Activated effector memory CD4-positive, alpha-beta T cell treated with anti-CD3 and anti-CD28 coated beads, Interleukin-2, amount 50 U/mL, for 16 hours (primary cell): ENCODE measurements around the gene GJD3.

ENCODE experiments used
- DNase-seq: peaks from one replicate; pipeline ENCODE4 v3.0.0-alpha.2; 2020

Gene GJD3

DNA sequence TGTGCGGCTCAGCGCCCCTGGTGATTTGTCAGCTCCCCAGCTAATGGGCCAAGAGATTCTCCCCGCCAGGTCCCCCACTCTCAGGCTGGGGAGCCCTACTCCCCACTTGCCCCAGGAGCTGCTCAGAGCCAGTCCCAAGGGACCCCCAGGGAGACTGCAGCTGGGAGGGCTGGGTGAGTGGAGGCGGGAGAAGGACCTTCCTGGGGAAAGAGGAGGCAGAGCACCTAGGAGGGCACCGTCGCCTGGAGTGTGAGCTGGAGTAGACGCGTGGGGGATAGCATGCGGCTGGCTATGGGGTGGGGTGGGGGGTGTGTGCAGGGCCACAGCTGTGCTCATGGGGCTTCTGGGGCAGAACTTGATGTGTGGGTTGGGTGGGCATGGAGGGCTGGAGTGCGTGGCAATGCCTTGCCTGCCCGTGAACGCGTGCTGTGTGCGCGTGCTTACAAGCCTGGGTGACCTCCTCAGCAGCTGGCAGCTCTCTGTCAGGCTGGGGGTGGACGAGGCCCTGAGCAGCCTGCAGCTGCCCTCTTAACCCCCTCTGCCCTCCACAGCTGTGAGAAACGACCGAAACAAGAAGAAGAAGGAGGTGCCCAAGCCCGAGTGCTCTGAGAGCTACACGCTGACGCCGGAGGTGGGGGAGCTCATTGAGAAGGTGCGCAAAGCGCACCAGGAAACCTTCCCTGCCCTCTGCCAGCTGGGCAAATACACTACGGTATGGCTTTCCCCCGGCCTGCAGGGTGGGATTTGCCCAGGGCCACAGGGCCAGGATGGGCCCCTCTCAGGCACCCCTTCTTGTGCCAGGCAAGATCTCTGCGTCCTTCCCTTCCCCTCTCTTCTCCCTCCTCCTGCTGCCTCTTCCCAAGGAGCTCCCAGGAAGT lies 12.9 kb downstream of the GJD3 start:
- no peak for DNase-seq

DNA sequence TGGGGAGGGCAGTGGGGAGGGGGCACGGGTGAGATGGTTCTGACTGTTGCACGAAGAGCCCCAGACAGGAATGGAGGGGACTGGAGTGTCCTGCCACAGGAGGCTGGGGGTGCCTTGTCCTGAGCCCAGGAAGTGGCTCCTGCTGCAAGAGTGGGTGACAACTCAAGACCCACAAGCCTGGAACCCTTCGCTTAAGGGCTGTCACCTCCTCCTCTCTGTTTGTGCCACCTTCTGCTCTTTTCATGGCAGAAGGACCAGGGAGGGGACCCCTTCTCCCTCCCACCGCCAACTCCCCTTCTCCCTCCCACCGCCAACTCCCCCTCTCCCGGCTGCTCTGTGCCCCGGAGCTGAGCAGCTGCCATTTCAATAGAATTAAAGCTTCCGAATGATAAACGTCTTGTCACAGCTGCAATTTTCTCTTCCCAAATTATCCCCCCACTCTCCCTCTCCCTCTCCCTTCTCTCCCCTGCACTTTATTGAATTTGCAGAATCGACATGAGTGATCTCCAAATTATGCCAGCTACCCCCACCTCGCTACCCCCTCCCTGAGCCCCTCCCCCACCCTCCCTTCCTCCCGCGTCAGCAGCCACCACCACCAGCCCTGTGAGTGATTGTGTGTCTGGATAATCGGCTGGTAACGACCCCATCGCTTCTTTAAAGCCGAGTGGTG lies 13.7 kb downstream of the GJD3 start:
- no peak for DNase-seq

DNA sequence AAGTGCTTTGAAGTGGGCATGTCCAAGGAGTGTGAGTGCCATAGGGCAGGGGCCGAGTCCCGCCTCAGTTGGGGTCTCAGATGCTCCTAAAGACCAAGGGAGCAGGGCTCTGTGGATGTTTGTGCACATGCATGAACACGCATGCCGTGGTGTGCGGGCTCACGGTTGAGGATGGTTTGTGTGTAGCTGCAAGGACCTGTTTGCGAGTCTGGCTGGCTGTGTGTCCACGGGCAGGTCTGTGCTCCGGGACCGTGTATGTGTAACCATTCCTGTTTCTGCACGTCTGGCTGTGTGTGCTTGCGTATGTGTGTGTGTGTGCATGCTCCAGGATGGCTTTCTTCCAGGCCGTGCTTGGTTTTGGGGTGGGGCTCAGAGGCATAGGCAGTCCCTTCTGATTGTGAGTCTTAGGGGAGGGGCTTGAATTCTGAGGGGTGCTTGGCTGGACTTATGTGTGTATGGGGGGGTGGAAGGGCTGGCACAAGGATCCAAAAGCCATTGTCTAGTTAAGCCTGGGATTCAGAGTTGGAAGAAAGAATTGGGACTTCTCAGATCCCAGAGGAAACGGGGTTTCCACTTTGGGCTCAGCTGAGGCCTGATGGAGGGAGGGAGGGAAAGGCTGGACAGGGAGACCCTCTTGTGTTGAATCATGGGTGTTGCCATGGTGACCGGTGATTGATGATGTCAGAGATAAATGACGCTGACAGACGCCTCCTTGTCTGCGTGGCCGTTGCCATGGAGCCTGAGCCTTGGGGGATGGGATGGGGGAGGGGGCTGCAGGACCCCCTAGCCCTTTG lies 14.4 kb downstream of the GJD3 start:
- no peak for DNase-seq

DNA sequence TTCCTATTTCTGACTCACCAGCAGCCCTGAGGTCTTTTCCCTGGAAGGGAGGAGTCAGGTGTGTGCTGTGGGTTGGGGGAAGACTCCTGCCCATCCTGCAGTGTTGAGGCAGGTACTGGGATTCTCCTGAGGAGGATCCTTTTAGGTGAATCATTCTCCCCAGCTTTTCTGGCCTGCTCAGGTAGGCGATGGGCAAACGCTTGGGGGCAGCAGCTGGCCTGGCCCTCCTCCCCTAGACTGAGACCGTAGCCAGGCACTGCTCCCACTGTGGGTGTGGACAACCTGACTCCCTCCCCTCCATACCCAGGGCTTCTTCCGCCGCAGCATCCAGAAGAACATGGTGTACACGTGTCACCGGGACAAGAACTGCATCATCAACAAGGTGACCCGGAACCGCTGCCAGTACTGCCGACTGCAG lies 15.1 kb downstream of the GJD3 start:
- DNase-seq = no peak

GRCh38 chr17:40348562-40349476 lies 15.7 kb downstream of the GJD3 start:
- DNase-seq = no peak

GRCh38 chr17:40348136-40348504 lies 16.4 kb downstream of the GJD3 start:
- DNase-seq = no peak

- DNase-seq = no peak
Observed at GRCh38 chr17:40347319-40348135, 17.0 kb downstream of the GJD3 start.

GRCh38 chr17:40346765-40347158 lies 17.8 kb downstream of the GJD3 start:
- no peak for DNase-seq

- DNase-seq = no peak
Observed at GRCh38 chr17:40345994-40346764, 18.4 kb downstream of the GJD3 start.

DNA sequence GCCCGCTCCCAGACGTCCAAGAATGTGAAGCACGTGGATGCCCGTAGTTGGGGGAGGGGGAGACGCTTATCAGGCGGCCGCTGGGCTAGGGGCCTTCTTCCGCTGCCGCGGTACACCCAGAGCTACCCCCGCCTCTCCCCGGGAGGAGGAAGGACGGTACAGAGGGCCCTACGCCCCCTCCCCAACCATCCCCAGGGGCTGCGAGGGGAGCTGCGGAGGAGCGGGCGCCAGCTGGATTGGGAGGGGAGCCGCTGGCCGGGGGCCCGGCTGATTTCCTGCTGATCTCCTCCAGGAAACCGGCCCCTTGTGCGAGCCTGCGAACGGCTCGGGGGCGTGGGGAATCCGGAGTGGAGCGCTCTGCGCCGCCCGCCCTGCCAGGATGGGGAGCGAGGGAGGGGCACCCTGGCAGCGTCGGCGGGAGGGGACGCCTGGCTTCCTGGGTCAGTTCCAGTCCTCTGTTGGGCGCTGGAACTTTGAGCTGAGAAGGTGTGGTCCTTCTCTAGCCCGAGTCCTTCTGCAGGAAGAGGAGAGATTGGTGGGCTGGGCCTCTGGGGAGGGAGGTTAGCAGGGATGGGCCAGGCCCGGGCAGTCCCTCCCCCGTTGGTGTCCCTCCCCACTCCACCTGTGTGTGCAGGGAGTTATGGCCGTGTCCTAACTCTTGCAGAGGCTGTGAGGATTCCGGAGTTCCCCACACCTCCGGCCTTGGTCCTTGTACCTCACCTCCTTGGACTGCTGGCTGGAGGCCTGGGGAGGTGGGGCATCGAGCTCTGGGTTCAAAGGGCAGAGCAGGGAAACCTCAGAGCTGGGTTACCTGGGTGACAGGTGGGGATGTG lies 19.2 kb downstream of the GJD3 start:
- peak; percentile 78 for DNase-seq

GRCh38 chr17:40344421-40345160 lies 19.9 kb downstream of the GJD3 start:
- no peak for DNase-seq

- DNase-seq = no peak
Observed at GRCh38 chr17:40343219-40344119, 21.1 kb downstream of the GJD3 start.

- DNase-seq = no peak
Observed at GRCh38 chr17:40342504-40343218, 21.9 kb downstream of the GJD3 start.

DNA sequence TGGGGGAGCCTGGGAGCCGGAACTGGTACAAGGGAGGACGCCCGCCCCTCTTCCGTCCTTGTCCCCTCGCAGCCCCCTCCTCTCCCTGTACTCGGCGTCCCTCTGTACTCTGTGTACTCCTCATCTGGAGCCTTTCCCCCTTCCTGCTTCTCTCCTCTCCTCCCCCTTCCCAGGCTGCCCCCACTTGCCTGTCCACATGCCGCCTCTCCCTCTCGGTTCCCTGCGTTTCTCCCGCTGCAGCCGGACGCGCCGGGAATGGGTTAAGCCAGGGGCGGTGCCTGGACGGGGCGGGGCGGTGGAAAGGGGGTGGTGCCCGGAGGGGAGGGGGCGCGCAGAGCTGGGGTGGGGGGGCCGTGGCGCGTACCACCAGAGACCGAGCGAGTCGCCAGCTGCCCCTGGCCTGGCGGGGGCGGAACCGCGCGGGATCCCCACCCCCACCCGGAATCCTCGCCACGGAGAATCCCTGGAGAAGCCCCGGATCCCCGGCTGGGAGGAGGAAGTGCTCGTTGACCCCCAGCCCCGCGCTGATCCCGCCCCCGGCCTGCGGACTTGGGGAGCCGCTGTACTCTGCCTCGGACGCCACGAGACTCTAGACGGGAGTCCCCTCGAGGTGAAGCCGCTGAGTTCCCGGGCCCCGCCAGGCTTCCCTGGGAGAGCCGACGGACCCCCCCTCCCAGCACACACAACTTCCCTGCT lies 22.6 kb downstream of the GJD3 start:
- DNase-seq = peak; percentile 71

DNA sequence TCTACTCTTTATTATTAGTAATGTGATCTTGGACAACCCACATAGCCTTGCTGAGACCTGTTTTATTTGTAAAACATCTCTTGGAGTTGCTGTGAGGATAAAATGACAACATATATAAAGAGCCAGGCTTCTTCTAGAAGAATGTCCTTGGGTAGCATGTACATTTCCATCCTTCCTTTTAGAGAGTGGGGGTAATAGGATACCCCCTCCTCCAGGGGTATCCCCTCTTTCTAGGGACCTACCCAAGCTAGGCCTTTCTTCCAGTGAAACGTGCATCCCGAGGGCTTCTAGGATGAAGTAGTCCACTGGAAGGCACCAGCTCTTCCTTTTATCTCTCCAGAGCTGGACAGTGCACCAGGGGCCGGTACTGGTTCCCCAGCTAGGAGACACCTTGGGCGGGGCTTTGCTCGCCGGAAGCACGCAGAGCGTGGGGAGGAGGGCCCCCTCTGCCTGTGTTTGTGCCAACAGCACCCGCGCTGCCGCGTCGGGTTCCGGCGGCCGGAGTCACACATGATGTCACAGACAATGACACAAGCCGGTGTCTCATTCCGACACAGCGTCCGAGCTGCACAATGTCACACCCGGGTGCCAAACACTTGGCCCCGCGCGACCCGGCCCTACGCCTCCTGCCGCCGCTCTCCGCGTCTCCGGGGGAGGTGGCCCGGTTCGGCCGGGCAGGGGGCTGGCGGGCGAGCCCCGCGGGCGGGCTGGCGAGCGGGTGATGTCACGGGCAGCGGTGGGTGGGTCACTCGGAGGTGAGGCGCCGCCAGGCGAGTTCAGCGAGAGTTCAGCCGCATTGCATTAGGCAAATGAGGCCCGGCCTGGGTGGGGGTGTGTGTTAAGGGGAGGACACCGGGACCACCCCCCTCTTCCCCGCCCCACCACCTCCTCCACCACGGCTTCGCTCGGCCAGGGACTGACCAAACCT lies 23.4 kb downstream of the GJD3 start:
- DNase-seq = peak; percentile 94
